GM18861 (cell line): ENCODE results near the gene KDELR1.
A peak's percentile ranks its signal among the peaks of the same experiment; 100 is the strongest.

Experiments
- ATAC-seq: cut with Tn5 transposase; IDR thresholded peaks from one replicate; pipeline ENCODE4 v1.9.1; 2021; ENCODE audit not compliant: unreplicated experiment

The KDELR1 gene

DNA sequence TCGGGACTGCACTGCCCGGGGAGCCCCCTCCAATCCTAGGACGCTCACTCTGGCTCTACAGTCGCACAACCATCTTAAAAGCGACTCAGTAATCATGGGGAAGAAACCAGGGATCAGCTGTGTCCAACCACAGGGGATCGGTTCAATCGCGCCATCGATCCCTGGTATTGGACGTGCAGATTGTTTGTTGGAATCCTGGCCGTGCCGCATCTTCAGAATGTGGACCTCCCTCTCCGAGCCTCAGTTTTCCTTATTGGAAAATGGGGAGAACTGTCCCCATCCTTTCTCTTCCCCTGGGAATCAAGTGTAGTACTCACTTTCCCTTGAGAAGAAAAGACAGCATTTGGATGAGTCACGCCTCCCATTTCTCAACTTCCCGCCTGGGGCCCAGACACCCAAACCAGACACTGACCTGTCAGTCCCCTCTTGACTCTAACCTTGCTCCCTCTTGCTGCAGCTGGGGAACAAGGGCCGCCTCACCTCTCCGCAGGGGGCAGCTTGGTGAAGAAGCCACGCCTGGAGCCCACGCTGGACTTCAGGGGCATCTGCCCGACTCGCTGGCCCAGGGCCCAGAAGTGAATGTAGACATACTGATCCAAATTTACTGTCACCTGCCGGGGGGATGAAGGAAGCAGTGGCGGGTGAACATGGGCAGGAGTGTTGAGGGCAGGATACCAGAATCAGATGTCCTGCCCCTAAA lies 48.4 kb downstream of the KDELR1 start:
- no peak for ATAC-seq

DNA sequence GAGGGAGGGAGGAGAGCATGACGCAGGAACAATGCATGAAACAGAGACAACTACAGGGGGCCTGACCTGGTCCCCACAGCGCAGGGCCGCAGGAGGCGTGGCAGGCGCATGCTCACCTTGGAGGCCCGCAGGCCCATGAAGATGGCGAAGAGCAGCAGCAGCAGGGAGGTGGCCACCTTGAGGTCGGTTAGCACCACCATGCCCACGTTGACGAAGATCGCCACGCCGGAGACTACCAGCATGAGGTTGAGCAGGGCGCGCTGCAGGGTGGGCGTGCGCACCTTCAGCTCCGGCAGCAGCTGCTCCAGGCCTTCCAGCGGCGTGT lies 49.0 kb downstream of the KDELR1 start:
- ATAC-seq, result no peak

DNA sequence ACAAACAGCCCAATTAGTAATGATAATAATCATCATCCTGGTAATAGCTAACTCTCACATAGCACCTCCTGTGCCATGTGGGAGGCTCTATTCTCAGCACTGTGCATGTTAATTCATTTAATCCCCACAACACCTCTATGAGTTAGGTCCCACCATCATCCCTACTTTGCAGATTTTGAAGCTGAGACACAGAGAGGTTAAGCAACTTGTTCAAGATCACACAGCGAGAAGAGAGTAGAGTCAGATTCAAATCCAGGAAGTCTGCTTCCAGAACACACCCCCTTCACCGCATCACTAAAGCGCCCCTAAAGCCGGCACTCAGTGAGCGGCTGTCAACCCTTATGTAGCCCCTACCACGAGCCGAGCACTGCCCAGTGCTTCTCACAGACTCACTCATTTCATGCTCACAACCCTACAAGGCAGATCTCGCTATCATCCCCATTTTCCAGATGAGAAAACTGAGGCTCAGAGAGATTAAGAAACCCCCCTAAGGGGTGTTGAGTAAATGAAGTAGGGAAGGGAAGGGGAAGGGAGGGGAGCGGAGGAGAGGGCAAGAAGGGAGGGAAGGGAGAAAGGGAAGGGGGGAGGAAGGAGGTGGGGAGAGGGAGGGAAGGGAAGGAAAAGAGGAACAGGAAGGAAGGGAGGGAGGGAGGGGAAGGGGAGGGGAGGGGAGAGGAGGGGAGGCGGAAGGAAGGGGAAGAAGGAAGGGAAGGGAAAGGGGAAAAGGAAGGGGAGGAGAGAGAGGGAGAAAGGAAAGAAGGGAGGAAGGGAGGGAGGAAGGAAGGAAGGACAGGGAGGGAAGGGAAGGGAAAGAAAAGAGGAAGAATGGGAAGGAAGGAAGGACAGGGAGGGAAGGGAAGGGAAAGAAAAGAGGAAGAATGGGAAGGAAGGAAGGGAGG lies 49.6 kb downstream of the KDELR1 start:
- no peak for ATAC-seq

GRCh38 chr19:48340995-48341394 lies 50.4 kb downstream of the KDELR1 start:
- no peak for ATAC-seq

GRCh38 chr19:48338802-48339503 lies 52.4 kb downstream of the KDELR1 start:
- no peak for ATAC-seq

- no peak for ATAC-seq
Observed at GRCh38 chr19:48338253-48338755, 53.0 kb downstream of the KDELR1 start.

- peak; percentile 41 for ATAC-seq
Observed at GRCh38 chr19:48333467-48334384, 57.6 kb downstream of the KDELR1 start.

DNA sequence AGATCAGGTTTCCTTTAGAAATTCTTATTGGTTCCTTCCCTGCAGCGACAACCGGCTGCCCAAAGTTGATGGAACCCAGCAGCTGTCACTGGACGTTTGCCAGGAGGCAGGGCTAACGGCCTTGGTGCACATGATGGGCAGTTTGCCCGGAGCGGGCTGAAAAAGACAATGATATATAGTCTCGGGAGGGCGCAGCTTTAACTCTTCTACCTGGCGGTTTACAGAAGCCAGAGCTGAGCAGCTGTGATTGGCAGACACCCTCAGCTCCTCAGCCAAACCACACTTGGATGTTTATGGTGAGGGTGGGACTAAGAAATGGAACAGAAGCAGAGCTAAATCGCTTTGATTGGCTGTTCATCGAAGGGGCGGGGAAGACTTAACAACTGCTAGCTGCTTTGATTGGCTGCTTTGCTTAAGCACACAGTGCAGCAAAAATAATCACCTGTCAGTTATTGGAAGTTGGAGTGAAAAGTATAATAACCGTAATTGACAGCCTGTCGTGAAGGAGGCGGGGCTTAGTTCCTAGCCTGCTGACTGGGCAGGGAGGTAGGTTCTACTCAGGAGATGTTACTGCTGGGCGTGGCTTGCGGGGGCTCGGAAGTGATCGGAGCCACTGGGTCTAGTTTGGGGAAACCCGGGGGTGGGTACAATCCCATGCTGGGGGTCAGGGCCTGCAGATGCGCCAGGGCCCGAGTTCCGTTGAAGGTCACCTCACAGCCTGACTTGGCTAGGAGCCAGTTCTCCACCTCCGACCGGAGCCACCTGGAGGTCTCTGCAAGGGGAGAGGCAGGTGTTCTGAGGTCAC lies 58.5 kb downstream of the KDELR1 start:
- ATAC-seq, result peak; percentile 60
